OCI-LY1 (cell line): ENCODE measurements around the gene SMG9.
"Not testable (repeated sequence)": the region's sequence is repeated elsewhere in the genome, so short reads cannot be mapped to it uniquely, and the experiment has no call there.

Experiments used
- H2AFZ ChIP-seq: fragments of 200-600 bp; sonication (generic), shearing (Covaris generic); 2 replicates; pipeline ENCODE4 v1.6.0; 2014; ENCODE audit warnings: antibody characterized with exemption, mild to moderate bottlenecking, low read length
- H3F3A ChIP-seq: fragments of 200-600 bp; sonication (generic), shearing (Covaris generic); 2 replicates; pipeline ENCODE4 v1.6.0; 2014; ENCODE audit warnings: mild to moderate bottlenecking, antibody characterized with exemption, low read length, moderate library complexity; ENCODE audit not compliant: insufficient read depth
- H3K27ac ChIP-seq: fragments of 200-600 bp; sonication (generic); 2 replicates; pipeline ENCODE4 v1.5.1; 2014; ENCODE audit warnings: low read length, mixed run types, mild to moderate bottlenecking, low read depth; ENCODE audit not compliant: poor library complexity, severe bottlenecking
- H3K27me3 ChIP-seq: fragments of 200-600 bp; sonication (generic); 2 replicates; pipeline ENCODE4 v1.6.0; 2014; ENCODE audit warnings: antibody characterized with exemption, mild to moderate bottlenecking, low read length, moderate library complexity; ENCODE audit not compliant: insufficient read depth
- H3K36me3 ChIP-seq: fragments of 200-600 bp; sonication (generic); 2 replicates; pipeline ENCODE4 v1.6.1; 2014; ENCODE audit warnings: mild to moderate bottlenecking, antibody characterized with exemption, low read length, moderate library complexity, mixed read lengths; ENCODE audit not compliant: insufficient read depth
- H3K4me1 ChIP-seq: fragments of 200-600 bp; sonication (generic); 2 replicates; pipeline ENCODE4 v1.5.1; 2014; ENCODE audit warnings: mild to moderate bottlenecking, low read length, moderate library complexity; ENCODE audit not compliant: insufficient read depth, severe bottlenecking
- H3K4me2 ChIP-seq: fragments of 200-600 bp; sonication (generic), shearing (Covaris generic); 2 replicates; pipeline ENCODE4 v1.6.1; 2014; ENCODE audit warnings: low read length
- H3K4me3 ChIP-seq: fragments of 200-600 bp; sonication (generic); 2 replicates; pipeline ENCODE4 v1.5.1; 2014; ENCODE audit warnings: low read length, low read depth, mild to moderate bottlenecking, mixed read lengths; ENCODE audit not compliant: poor library complexity, severe bottlenecking
- H3K79me2 ChIP-seq: fragments of 200-600 bp; shearing (Covaris generic); 2 replicates; pipeline ENCODE4 v1.6.1; 2016; ENCODE audit warnings: mixed run types, low read length, mixed read lengths; ENCODE audit not compliant: insufficient read depth
- H3K9ac ChIP-seq: fragments of 200-600 bp; sonication (generic), shearing (Covaris generic); 2 replicates; pipeline ENCODE4 v1.6.1; 2014; ENCODE audit warnings: mild to moderate bottlenecking, low read length, mixed read lengths
- H3K9me2 ChIP-seq: fragments of 200-600 bp; sonication (generic), shearing (Covaris generic); 2 replicates; pipeline ENCODE4 v1.6.1; 2014; ENCODE audit warnings: low read depth, mild to moderate bottlenecking, low read length, mixed read lengths
- H3K9me3 ChIP-seq: fragments of 200-600 bp; shearing (Covaris generic); 2 replicates; pipeline ENCODE4 v1.6.1; 2014; ENCODE audit warnings: low read length, mixed read lengths
- H4K20me1 ChIP-seq: fragments of 200-600 bp; sonication (generic), shearing (Covaris generic); 2 replicates; pipeline ENCODE4 v1.6.0; 2016; ENCODE audit warnings: mild to moderate bottlenecking, low read length; ENCODE audit not compliant: insufficient read depth
- CTCF ChIP-seq: fragments of 200-600 bp; sonication (generic), shearing (Covaris generic); IDR thresholded peaks from 2 replicates; pipeline ENCODE4 v1.5.1; 2017; ENCODE audit warnings: mild to moderate bottlenecking, antibody characterized with exemption, low read length, moderate library complexity, mixed read lengths
- EZH2 ChIP-seq: fragments of 200-600 bp; sonication (generic), shearing (Covaris generic); IDR thresholded peaks from 2 replicates; pipeline ENCODE4 v1.8.0; 2017; ENCODE audit warnings: borderline replicate concordance, mixed run types, mild to moderate bottlenecking, antibody characterized with exemption, low read length, moderate library complexity, mixed read lengths

SMG9 gene

GRCh38 chr19:43766755-43767043, 11.9 kb upstream of the SMG9 start:
- no peaks in the 10 kb centered on the region for H3F3A ChIP-seq
- peaks cover 26% of the 10 kb centered on the region for H3K4me1 ChIP-seq
- H3K27ac ChIP-seq: peak overlapping the region; percentile 97
- H3K9ac ChIP-seq: peak overlapping the region; percentile 18; the same call in 1 of the 2 replicates
- no peaks in the 10 kb centered on the region for H4K20me1 ChIP-seq
- no peak overlapping the region for H3K4me3 ChIP-seq
- peaks cover 23% of the 10 kb centered on the region; the same call in 1 of the 2 replicates for H3K36me3 ChIP-seq
- no peaks in the 10 kb centered on the region for H3K9me2 ChIP-seq
- no peaks in the 10 kb centered on the region for H3K9me3 ChIP-seq
- no peak overlapping the region for H2AFZ ChIP-seq
- peak overlapping the region; percentile 59; the same call in 1 of the 2 replicates for H3K4me2 ChIP-seq
- H3K79me2 ChIP-seq: no peaks in the 10 kb centered on the region
- TF ChIP-seq EZH2 (no peak), CTCF (0 out of 2 replicates have a peak, but pooled peaks have one; percentile 12)
- H3K27me3 ChIP-seq: no peaks in the 10 kb centered on the region

GRCh38 chr19:43765109-43765876, 10.5 kb upstream of the SMG9 start:
- Histone ChIP-seq H3K9ac (peak overlapping the region; percentile 64), H3K36me3 (peaks cover 18% of the 10 kb centered on the region; the same call in 1 of the 2 replicates), H2AFZ (no peak overlapping the region), H3K27ac (peak overlapping the region; percentile 97), H3K4me3 (no peak overlapping the region), H3K9me2 (no peaks in the 10 kb centered on the region), H3K79me2 (no peaks in the 10 kb centered on the region), H3F3A (no peaks in the 10 kb centered on the region), H4K20me1 (no peaks in the 10 kb centered on the region), H3K4me2 (peak overlapping the region; percentile 59), H3K9me3 (no peaks in the 10 kb centered on the region), H3K4me1 (peaks cover 26% of the 10 kb centered on the region), H3K27me3 (no peaks in the 10 kb centered on the region)
- TF ChIP-seq CTCF: no peak

GRCh38 chr19:43764684-43765083, 9.9 kb upstream of the SMG9 start:
- not testable (repeated sequence) for H3K9me2 ChIP-seq, H3K4me2 ChIP-seq, H3K9ac ChIP-seq, H3K79me2 ChIP-seq, H3F3A ChIP-seq, H3K4me3 ChIP-seq, H3K27me3 ChIP-seq, H4K20me1 ChIP-seq, H3K9me3 ChIP-seq, H2AFZ ChIP-seq
- H3K4me1 ChIP-seq: peaks cover 29% of the 10 kb centered on the region
- peaks cover 15% of the 10 kb centered on the region; the same call in 1 of the 2 replicates for H3K36me3 ChIP-seq
- peak overlapping the region; percentile 97 for H3K27ac ChIP-seq

- Histone ChIP-seq H3K27ac (peak overlapping the region; percentile 16), H3F3A (no peaks in the 10 kb centered on the region), H3K27me3 (no peaks in the 10 kb centered on the region), H3K4me1 (peaks cover 39% of the 10 kb centered on the region), H4K20me1 (no peaks in the 10 kb centered on the region), H3K4me2 (no peak overlapping the region), H3K9me3 (no peaks in the 10 kb centered on the region), H3K4me3 (no peak overlapping the region), H3K36me3 (peaks cover 3% of the 10 kb centered on the region; the same call in 1 of the 2 replicates), H2AFZ (no peak overlapping the region), H3K9ac (no peak overlapping the region), H3K9me2 (no peaks in the 10 kb centered on the region), H3K79me2 (no peaks in the 10 kb centered on the region)
- no peak for TF ChIP-seq CTCF
- TF ChIP-seq EZH2: no peak
Observed at GRCh38 chr19:43763473-43763939, 8.7 kb upstream of the SMG9 start.
